Keratinocyte (primary cell): ENCODE data around the gene SGMS2. TPM values are rescaled to one million over a fixed set of nuclear protein-coding genes. Genes with fewer than 3 reads are reported as not detected.
A peak's percentile ranks its signal among the peaks of the same experiment; 100 is the strongest.

Source experiments
- DNase-seq: peaks from one replicate; pipeline ENCODE4 v3.0.0-alpha.2; 2011; ENCODE audit warnings: low read depth, missing footprints, low spot score
- FAIRE-seq: peaks from 2 replicates; lab custom pipeline; 2011; peaks lifted over from hg19 to GRCh38; lab: Jason Lieb, UNC
- H2AFZ ChIP-seq: 2 replicates; pipeline ENCODE4 v1.6.0; 2012; ENCODE audit warnings: low read length, control low read depth, inconsistent platforms; ENCODE audit not compliant: control insufficient read depth
- H3K27ac ChIP-seq: 2 replicates; pipeline ENCODE4 v1.5.1; 2011; ENCODE audit warnings: low read length; ENCODE audit not compliant: control insufficient read depth, insufficient read depth
- H3K27me3 ChIP-seq: 3 replicates; pipeline ENCODE4 v1.6.0; 2011; ENCODE audit warnings: low read length; ENCODE audit not compliant: control insufficient read depth, insufficient read depth; ENCODE audit errors: extremely low read depth
- H3K36me3 ChIP-seq, 2 experiments: 2 replicates in 1 of 2; 3 replicates in 1 of 2; pipeline ENCODE4 v1.5.1; 2011; ENCODE audit warnings: low read length in 2 of 2, mild to moderate bottlenecking in 1 of 2; ENCODE audit not compliant: control insufficient read depth in 2 of 2, insufficient read depth in 2 of 2; ENCODE audit errors: extremely low read depth in 1 of 2
- H3K4me1 ChIP-seq: 3 replicates; pipeline ENCODE4 v1.5.1; 2011; ENCODE audit warnings: low read length; ENCODE audit not compliant: control insufficient read depth, insufficient read depth; ENCODE audit errors: extremely low read depth
- H3K4me2 ChIP-seq: 3 replicates; pipeline ENCODE4 v1.6.0; 2011; ENCODE audit warnings: low read depth, low read length; ENCODE audit not compliant: control insufficient read depth, insufficient read depth; ENCODE audit errors: extremely low read depth
- H3K4me3 ChIP-seq, 3 experiments: fragments of 200-600 bp in 1 of 3; sonication (generic) in 1 of 3; 2 replicates in 2 of 3; 3 replicates in 1 of 3; pipeline ENCODE4 v1.5.1; 2011 to 2016; ENCODE audit warnings: low read length in 3 of 3, mild to moderate bottlenecking in 3 of 3, control low read depth in 2 of 3, inconsistent platforms in 1 of 3, low read depth in 1 of 3, mixed read lengths in 1 of 3, mixed run types in 1 of 3, moderate library complexity in 1 of 3; ENCODE audit not compliant: control insufficient read depth in 2 of 3, insufficient read depth in 2 of 3; ENCODE audit errors: extremely low read depth in 1 of 3
- H3K79me2 ChIP-seq: 2 replicates; pipeline ENCODE4 v1.6.0; 2012; ENCODE audit warnings: low read length; ENCODE audit not compliant: control insufficient read depth, insufficient read depth
- H3K9ac ChIP-seq: 3 replicates; pipeline ENCODE4 v1.6.0; 2011; ENCODE audit warnings: low read length; ENCODE audit not compliant: control insufficient read depth, insufficient read depth; ENCODE audit errors: extremely low read depth
- H3K9me1 ChIP-seq: 3 replicates; pipeline ENCODE4 v1.6.0; 2011; ENCODE audit warnings: low read length; ENCODE audit not compliant: control insufficient read depth, insufficient read depth; ENCODE audit errors: extremely low read depth
- H3K9me3 ChIP-seq: 2 replicates; pipeline ENCODE4 v1.5.1; 2012; ENCODE audit warnings: low read depth, low read length; ENCODE audit not compliant: control insufficient read depth
- H4K20me1 ChIP-seq: 3 replicates; pipeline ENCODE4 v1.6.0; 2011; ENCODE audit warnings: low read length; ENCODE audit not compliant: control insufficient read depth, insufficient read depth; ENCODE audit errors: extremely low read depth
- CTCF ChIP-seq, 3 experiments: IDR thresholded peaks in 1 of 3; conservative IDR thresholded peaks in 1 of 3; optimal IDR thresholded peaks in 1 of 3; 2 replicates in 2 of 3; 3 replicates in 1 of 3; pipeline versions ENCODE3 to v1.5.1; 2011; ENCODE audit warnings: low read length in 3 of 3, mild to moderate bottlenecking in 3 of 3, moderate library complexity in 2 of 3, control low read depth in 1 of 3, inconsistent platforms in 1 of 3; ENCODE audit not compliant: insufficient read depth in 2 of 3; ENCODE audit errors: extremely low read depth in 1 of 3
- EZH2 ChIP-seq: IDR thresholded peaks from one replicate; pipeline ENCODE4 v1.6.1; 2012; ENCODE audit warnings: inconsistent platforms, mild to moderate bottlenecking, low read length, moderate library complexity
- dilution Hi-C: fragments of 300-500 bp; cut with MboI; formaldehyde crosslinking; loops from one replicate; pipeline ENCODE4 v1.7.0; 2020; ENCODE audit warnings: low sequenced_read_pairs; ENCODE audit not compliant: extremely low pct_ligation_motif_present
- polyA plus RNA-seq, 5 experiments: library from polyadenylated mRNA; depleted of rRNA in 3 of 5; stranded (reverse) in 3 of 5; stranded (forward) in 1 of 5; unstranded in 1 of 5; fragments of >200 nt; gene quantifications; 1 replicate in 1 of 5; 2 replicates in 3 of 5; 3 replicates in 1 of 5; pipeline versions ENCODE4 v1.2.1 to v1.2.3, GENCODE V29; 2011 to 2012; ENCODE audit warnings: missing spikeins in 2 of 5, low read depth in 1 of 5, low replicate concordance in 1 of 5

Gene SGMS2
- polyA plus RNA-seq, 1 donor (not counting 4 experiments of a cell fraction or from before 2014, with no cell fraction given) = 38.5 TPM

- FAIRE-seq (peak; percentile 70), DNase-seq (no peak)
- Histone ChIP-seq H3K27ac (no peak overlapping the region), H3K9ac (no peak overlapping the region), H2AFZ (no peak overlapping the region), H4K20me1 (no peaks in the 10 kb centered on the region), H3K9me1 (no peaks in the 10 kb centered on the region), H3K4me1 (peaks cover 23% of the 10 kb centered on the region), H3K36me3 (no peaks in the 10 kb centered on the region), H3K9me3 (no peaks in the 10 kb centered on the region), H3K79me2 (peaks cover 36% of the 10 kb centered on the region), H3K4me3 (no peak overlapping the region), H3K4me2 (no peak overlapping the region), H3K27me3 (no peaks in the 10 kb centered on the region)
- TF ChIP-seq CTCF (optimal IDR thresholded peaks at IDR 0.05 in 1 of 3, IDR thresholded peaks at IDR 0.05 in 1 of 3, conservative IDR thresholded peaks at IDR 0.05 in 1 of 3; ENCODE audit: extremely low read depth in 1 of 3, insufficient read depth in 2 of 3, low read length in 3 of 3) = no peak
- no peak for TF ChIP-seq EZH2
- dilution Hi-C loops = no loop called here
Observed at GRCh38 chr4:107838861-107839565, 14.3 kb downstream of the SGMS2 start.

- H3K4me3 ChIP-seq = no peak overlapping the region
- no peak overlapping the region for H2AFZ ChIP-seq
- H3K9me3 ChIP-seq = no peaks in the 10 kb centered on the region
- no peak overlapping the region for H3K27ac ChIP-seq
- FAIRE-seq (no peak), DNase-seq (no peak)
- dilution Hi-C loops = no loop called here
- H3K9ac ChIP-seq = no peak overlapping the region
- H3K27me3 ChIP-seq = no peaks in the 10 kb centered on the region
- peaks cover 28% of the 10 kb centered on the region for H3K79me2 ChIP-seq
- no peaks in the 10 kb centered on the region for H3K9me1 ChIP-seq
- H3K4me2 ChIP-seq = no peak overlapping the region
- no peaks in the 10 kb centered on the region for H4K20me1 ChIP-seq
- H3K36me3 ChIP-seq = no peaks in the 10 kb centered on the region
- peaks cover 9% of the 10 kb centered on the region for H3K4me1 ChIP-seq
- TF ChIP-seq EZH2 (no peak), CTCF (optimal IDR thresholded peaks at IDR 0.05 in 1 of 3, IDR thresholded peaks at IDR 0.05 in 1 of 3, conservative IDR thresholded peaks at IDR 0.05 in 1 of 3; ENCODE audit: extremely low read depth in 1 of 3, insufficient read depth in 2 of 3, low read length in 3 of 3) (no peak)
Observed at GRCh38 chr4:107843391-107843790, 18.7 kb downstream of the SGMS2 start.
